A549 (cell line): ENCODE results near the gene MAGI2. TPM values are rescaled to one million over a fixed set of nuclear protein-coding genes. Genes with fewer than 3 reads are reported as not detected.

Experiments used
- ATAC-seq, 2 experiments: fragments of 200-7000 bp in 1 of 2; fragments of >200 bp in 1 of 2; cut with Nextera tagmentation in 1 of 2; cut with Tn5 transposase in 1 of 2; 3 replicates each; pipeline versions ENCODE4 v1.8.0 to v1.9.1; 2018 to 2020; ENCODE audit warnings: mild to moderate bottlenecking in 1 of 2, moderate library complexity in 1 of 2
- CTCF ChIA-PET: fragments of 300-600 bp; sonication (Branson Sonifier 250); formaldehyde crosslinking; extraction: SDS; loops from one replicate; lab custom pipeline; 2021; ENCODE audit warnings: antibody characterized with exemption, inconsistent platforms; lab: Yijun Ruan, JAX
- POLR2A ChIA-PET: fragments of 350-600 bp; formaldehyde crosslinking; extraction: SDS; loops from one replicate; lab custom pipeline; 2021; ENCODE audit warnings: antibody characterized with exemption, inconsistent platforms; lab: Yijun Ruan, JAX
- DNase-seq, 2 experiments: peaks; one replicate each; pipeline versions ENCODE4 v3.0.0 to v3.0.0-alpha.2; 2011 to 2016; ENCODE audit warnings: low read depth in 1 of 2, low spot score in 1 of 2
- FAIRE-seq: peaks from 2 replicates; lab custom pipeline; 2011; peaks lifted over from hg19 to GRCh38; lab: Jason Lieb, UNC
- H3K27ac ChIP-seq, 2 experiments: fragments of >200 bp; sonication (Bioruptor Twin); formaldehyde crosslinking; 3 replicates each; pipeline ENCODE4 v1.5.1; 2016 to 2017
- H3K4me1 ChIP-seq: fragments of >200 bp; sonication (Bioruptor Twin); formaldehyde crosslinking; 3 replicates; pipeline ENCODE4 v1.6.1; 2016
- H3K4me2 ChIP-seq: fragments of >200 bp; sonication (Bioruptor Twin); formaldehyde crosslinking; 3 replicates; pipeline ENCODE4 v1.6.1; 2016
- H3K4me3 ChIP-seq: fragments of >200 bp; sonication (Bioruptor Twin); formaldehyde crosslinking; 3 replicates; pipeline ENCODE4 v1.5.1; 2016
- H3K9me3 ChIP-seq: fragments of >200 bp; sonication (Bioruptor Twin); formaldehyde crosslinking; 3 replicates; pipeline ENCODE4 v1.6.1; 2016
- CTCF ChIP-seq: fragments of >200 bp; sonication (Bioruptor Twin); formaldehyde crosslinking; IDR thresholded peaks from 3 replicates; pipeline ENCODE4 v1.5.1; 2016
- EHMT2 ChIP-seq: fragments of 200-600 bp; sonication (generic); IDR thresholded peaks from 2 replicates; pipeline ENCODE4 v1.6.1; 2016; ENCODE audit warnings: antibody characterized with exemption, low read depth, mild to moderate bottlenecking, moderate library complexity
- ESRRA ChIP-seq: fragments of 150-350 bp; IDR thresholded peaks from 2 replicates; pipeline ENCODE4 v1.6.1; 2014; ENCODE audit warnings: mild to moderate bottlenecking, low read length, borderline replicate concordance
- FOSL2 ChIP-seq, 2 experiments: fragments of 450-650 bp in 1 of 2; fragments of >200 bp in 1 of 2; sonication (Bioruptor Twin) in 1 of 2; formaldehyde crosslinking; IDR thresholded peaks; 2 replicates each; pipeline versions ENCODE4 v1.5.0 to v1.6.1; 2016 to 2020; ENCODE audit warnings: mild to moderate bottlenecking in 1 of 2, moderate library complexity in 1 of 2
- FOXS1 ChIP-seq: fragments of 250-450 bp; sonication (Bioruptor Pico); IDR thresholded peaks from 2 replicates; pipeline ENCODE4 v1.5.0; 2020; ENCODE audit warnings: mild to moderate bottlenecking, moderate library complexity
- GATA3 ChIP-seq: IDR thresholded peaks from 2 replicates; pipeline ENCODE4 v1.6.1; 2012; ENCODE audit warnings: borderline replicate concordance
- HES2 ChIP-seq: fragments of >200 bp; sonication (Bioruptor Twin); formaldehyde crosslinking; IDR thresholded peaks from 2 replicates; pipeline ENCODE4 v1.6.1; 2016
- HOXB13 ChIP-seq: fragments of 250-450 bp; sonication (Bioruptor Pico); IDR thresholded peaks from 2 replicates; pipeline ENCODE4 v1.5.0; 2020; ENCODE audit warnings: low read depth, mild to moderate bottlenecking, moderate library complexity
- MAZ ChIP-seq: fragments of 150-350 bp; IDR thresholded peaks from 2 replicates; pipeline ENCODE4 v1.6.1; 2014; ENCODE audit warnings: antibody characterized with exemption, low read depth, low read length, borderline replicate concordance
- MYC ChIP-seq: IDR thresholded peaks from 2 replicates; pipeline ENCODE4 v1.6.1; 2012; ENCODE audit warnings: mild to moderate bottlenecking, inconsistent platforms, low read length, improper control_type of control experiment, borderline replicate concordance
- NFE2L2 ChIP-seq: fragments of 150-350 bp; conservative IDR thresholded peaks from 2 replicates; pipeline ENCODE4 v1.6.1; 2014; ENCODE audit warnings: low read length
- PHF8 ChIP-seq: fragments of 200-600 bp; sonication (generic); IDR thresholded peaks from 2 replicates; pipeline ENCODE4 v1.6.1; 2016; ENCODE audit warnings: low read depth, mild to moderate bottlenecking, antibody characterized with exemption, moderate library complexity, borderline replicate concordance
- POLR2AphosphoS2 ChIP-seq: conservative IDR thresholded peaks from 2 replicates; pipeline ENCODE4 v1.6.1; 2012; ENCODE audit warnings: low read length, improper control_type of control experiment, inconsistent platforms
- RFX5 ChIP-seq: fragments of 450-650 bp; IDR thresholded peaks from 2 replicates; pipeline ENCODE4 v1.7.1; 2014; ENCODE audit warnings: antibody characterized with exemption, mild to moderate bottlenecking, moderate library complexity
- SREBF2 ChIP-seq: fragments of 450-650 bp; IDR thresholded peaks from 2 replicates; pipeline ENCODE4 v1.6.1; 2014; ENCODE audit warnings: mild to moderate bottlenecking, moderate library complexity
- TFCP2L1 ChIP-seq: fragments of 250-450 bp; sonication (Bioruptor Pico); IDR thresholded peaks from 2 replicates; pipeline ENCODE4 v1.5.0; 2021; ENCODE audit warnings: mild to moderate bottlenecking
- ZFP36 ChIP-seq: fragments of 450-650 bp; IDR thresholded peaks from 2 replicates; pipeline ENCODE4 v1.6.1; 2014; ENCODE audit warnings: borderline replicate concordance; ENCODE audit not compliant: partially characterized antibody
- ZNF302 ChIP-seq: fragments of 250-450 bp; sonication (Bioruptor Pico); IDR thresholded peaks from 2 replicates; pipeline ENCODE4 v1.9.0; 2021; ENCODE audit warnings: inconsistent platforms, mild to moderate bottlenecking, moderate library complexity
- ZSCAN20 ChIP-seq: fragments of 250-450 bp; sonication (Bioruptor Pico); IDR thresholded peaks from 2 replicates; pipeline ENCODE4 v1.8.0; 2022; ENCODE audit warnings: mild to moderate bottlenecking, moderate library complexity
- WGBS: methylation state at CpG from one replicate; pipeline ENCODE4 v1.1.6; 2017; ENCODE audit errors: missing lambda C conversion rate; 5-methylcytosine and 5-hydroxymethylcytosine counted together
- polyA plus RNA-seq, 4 experiments: library from polyadenylated mRNA; depleted of rRNA in 3 of 4; stranded (reverse); fragments of >200 nt; fragmentation: RNase III in 1 of 4; extraction: RNeasy Plus Mini Kit Qiagen cat#74134 plus additional on column Dnase treatment in 1 of 4; gene quantifications; 2 replicates in 3 of 4; 3 replicates in 1 of 4; pipeline ENCODE4 v1.2.3, GENCODE V29; 2011 to 2017

MAGI2 gene
- polyA plus RNA-seq, 2 of the 4 experiments (the other 2 are of a cell fraction) = 0.48 to 0.81 TPM

GRCh38 chr7:79159040-79159664 lies 294.3 kb downstream of the MAGI2 start:
- no peak for DNase-seq
- 63% methylated on average over 5 of the region's 5 CpGs for WGBS
- TF ChIP-seq ZNF302 (CRISPR knock-in tag) (no peak), HES2 (no peak), CTCF (no peak), POLR2AphosphoS2 (no peak), ZFP36 (peak; percentile 56), EHMT2 (no peak), HOXB13 (CRISPR knock-in tag) (no peak)
- no peak for FAIRE-seq
- ChIA-PET CTCF (interaction anchor here (1.1 kb wide), 1 partner anchor 12 kb away, joined by 3 read pairs; no protein-coding TSS in a partner anchor), POLR2A (no interaction called here)
- no peaks in the 10 kb centered on the region for H3K4me1 ChIP-seq
- no peak overlapping the region for H3K4me3 ChIP-seq
- ATAC-seq = no peak
- no peak overlapping the region for H3K4me2 ChIP-seq
- H3K27ac ChIP-seq = no peak overlapping the region
- peaks cover 8% of the 10 kb centered on the region; the same call in 1 of the 3 replicates for H3K9me3 ChIP-seq

GRCh38 chr7:79157281-79157680 lies 296.2 kb downstream of the MAGI2 start:
- ChIA-PET POLR2A (no interaction called here), CTCF (interaction anchor here (1.3 kb wide), 1 partner anchor 11 kb away, joined by 3 read pairs; no protein-coding TSS in a partner anchor)
- DNase-seq = no peak
- no peak for FAIRE-seq
- no peaks in the 10 kb centered on the region for H3K4me1 ChIP-seq
- no peak overlapping the region for H3K27ac ChIP-seq
- ATAC-seq = no peak
- no peak overlapping the region for H3K4me2 ChIP-seq
- no peak for TF ChIP-seq NFE2L2
- TF ChIP-seq MYC = no peak
- TF ChIP-seq HES2 = no peak
- no peak for TF ChIP-seq TFCP2L1 (CRISPR knock-in tag)
- no peak for TF ChIP-seq ZNF302 (CRISPR knock-in tag)
- TF ChIP-seq GATA3 = no peak
- no peak for TF ChIP-seq FOSL2 (IDR thresholded peaks at IDR 0.05)
- no peak for TF ChIP-seq FOSL2 (CRISPR knock-in tag; IDR thresholded peaks at IDR 0.05)
- no peak for TF ChIP-seq FOXS1
- TF ChIP-seq PHF8 = no peak
- no peak for TF ChIP-seq ZSCAN20 (CRISPR knock-in tag)
- TF ChIP-seq RFX5 = no peak
- TF ChIP-seq, all 56 proteins: peak for 0
- no peak overlapping the region for H3K4me3 ChIP-seq
- 15% methylated on average over 2 of the region's 2 CpGs for WGBS
- peaks cover 8% of the 10 kb centered on the region; the same call in 1 of the 3 replicates for H3K9me3 ChIP-seq

GRCh38 chr7:79149831-79150230 lies 303.6 kb downstream of the MAGI2 start:
- no peak for ATAC-seq
- Histone ChIP-seq H3K4me1 (no peaks in the 10 kb centered on the region), H3K27ac (no peak overlapping the region), H3K9me3 (no peaks in the 10 kb centered on the region), H3K4me2 (no peak overlapping the region), H3K4me3 (no peak overlapping the region)
- FAIRE-seq = no peak
- no peak for DNase-seq
- POLR2A ChIA-PET = no interaction called here
- CTCF ChIA-PET = interaction anchor here (0.7 kb wide), 1 partner anchor 153 kb away, joined by 3 read pairs; no protein-coding TSS in a partner anchor
- TF ChIP-seq MAZ (no peak), SREBF2 (no peak), ESRRA (no peak), POLR2AphosphoS2 (no peak)
- 4% methylated on average over 1 of the region's 1 CpG for WGBS
